Measurements from ENCODE around the gene NOPCHAP1.

- TF ChIP-seq SNAI2 (CRISPR knock-in tag; IDR thresholded peaks at IDR 0.05): no peak
- TF ChIP-seq TCF4 (CRISPR knock-in tag; IDR thresholded peaks at IDR 0.05; ENCODE audit: borderline replicate concordance): no peak
- no peak for TF ChIP-seq ZNF565 (CRISPR knock-in tag; conservative IDR thresholded peaks at IDR 0.05; ENCODE audit: low read depth)
- TF ChIP-seq GLIS3 (CRISPR knock-in tag; IDR thresholded peaks at IDR 0.05): no peak
- no peak for TF ChIP-seq ZNF70 (CRISPR knock-in tag; IDR thresholded peaks at IDR 0.05)
- TF ChIP-seq ZFP3 (CRISPR knock-in tag; IDR thresholded peaks at IDR 0.05): no peak
Observed at GRCh38 chr12:104939089-104939488, 47.0 kb upstream of the NOPCHAP1 start.
